Ishikawa (cell line): ENCODE measurements around the gene JMY.

Experiments
- CREB1 ChIP-seq: IDR thresholded peaks from 2 replicates; pipeline ENCODE4 v1.6.1; 2012; ENCODE audit warnings: low read depth
- EGR1 ChIP-seq: IDR thresholded peaks from 2 replicates; pipeline ENCODE4 v1.6.1; 2012
- NFIC ChIP-seq: IDR thresholded peaks from 2 replicates; pipeline ENCODE4 v1.6.1; 2012
- RAD21 ChIP-seq: IDR thresholded peaks from 2 replicates; pipeline ENCODE4 v1.6.1; 2012; ENCODE audit warnings: low read depth
- TAF1 ChIP-seq: IDR thresholded peaks from 2 replicates; pipeline ENCODE4 v1.6.1; 2012; ENCODE audit warnings: low read depth, mild to moderate bottlenecking
- TEAD4 ChIP-seq: IDR thresholded peaks from 2 replicates; pipeline ENCODE4 v1.6.1; 2012
- YY1 ChIP-seq: IDR thresholded peaks from 2 replicates; pipeline ENCODE4 v1.6.1; 2012; ENCODE audit warnings: low read depth
- ZBTB7A ChIP-seq: IDR thresholded peaks from 2 replicates; pipeline ENCODE4 v1.6.1; 2012; ENCODE audit warnings: low read depth
- TF ChIP-seq, protein P1 (sequence below): IDR thresholded peaks from 2 replicates; pipeline ENCODE4 v1.6.1; 2012; ENCODE audit warnings: low read depth, mild to moderate bottlenecking
- TF ChIP-seq, protein P2 (sequence below): IDR thresholded peaks from 2 replicates; pipeline ENCODE4 v1.6.1; 2012
- TF ChIP-seq, protein P3 (sequence below): IDR thresholded peaks from 2 replicates; pipeline ENCODE4 v1.6.1; 2012

- TF ChIP-seq RAD21 (no peak), EGR1 (no peak), TEAD4 (no peak), TAF1 (no peak), CREB1 (no peak), ZBTB7A (no peak), YY1 (no peak), NFIC (no peak)
- TF ChIP-seq, protein P1, sequence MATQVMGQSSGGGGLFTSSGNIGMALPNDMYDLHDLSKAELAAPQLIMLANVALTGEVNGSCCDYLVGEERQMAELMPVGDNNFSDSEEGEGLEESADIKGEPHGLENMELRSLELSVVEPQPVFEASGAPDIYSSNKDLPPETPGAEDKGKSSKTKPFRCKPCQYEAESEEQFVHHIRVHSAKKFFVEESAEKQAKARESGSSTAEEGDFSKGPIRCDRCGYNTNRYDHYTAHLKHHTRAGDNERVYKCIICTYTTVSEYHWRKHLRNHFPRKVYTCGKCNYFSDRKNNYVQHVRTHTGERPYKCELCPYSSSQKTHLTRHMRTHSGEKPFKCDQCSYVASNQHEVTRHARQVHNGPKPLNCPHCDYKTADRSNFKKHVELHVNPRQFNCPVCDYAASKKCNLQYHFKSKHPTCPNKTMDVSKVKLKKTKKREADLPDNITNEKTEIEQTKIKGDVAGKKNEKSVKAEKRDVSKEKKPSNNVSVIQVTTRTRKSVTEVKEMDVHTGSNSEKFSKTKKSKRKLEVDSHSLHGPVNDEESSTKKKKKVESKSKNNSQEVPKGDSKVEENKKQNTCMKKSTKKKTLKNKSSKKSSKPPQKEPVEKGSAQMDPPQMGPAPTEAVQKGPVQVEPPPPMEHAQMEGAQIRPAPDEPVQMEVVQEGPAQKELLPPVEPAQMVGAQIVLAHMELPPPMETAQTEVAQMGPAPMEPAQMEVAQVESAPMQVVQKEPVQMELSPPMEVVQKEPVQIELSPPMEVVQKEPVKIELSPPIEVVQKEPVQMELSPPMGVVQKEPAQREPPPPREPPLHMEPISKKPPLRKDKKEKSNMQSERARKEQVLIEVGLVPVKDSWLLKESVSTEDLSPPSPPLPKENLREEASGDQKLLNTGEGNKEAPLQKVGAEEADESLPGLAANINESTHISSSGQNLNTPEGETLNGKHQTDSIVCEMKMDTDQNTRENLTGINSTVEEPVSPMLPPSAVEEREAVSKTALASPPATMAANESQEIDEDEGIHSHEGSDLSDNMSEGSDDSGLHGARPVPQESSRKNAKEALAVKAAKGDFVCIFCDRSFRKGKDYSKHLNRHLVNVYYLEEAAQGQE: no peak
- TF ChIP-seq, protein P2, sequence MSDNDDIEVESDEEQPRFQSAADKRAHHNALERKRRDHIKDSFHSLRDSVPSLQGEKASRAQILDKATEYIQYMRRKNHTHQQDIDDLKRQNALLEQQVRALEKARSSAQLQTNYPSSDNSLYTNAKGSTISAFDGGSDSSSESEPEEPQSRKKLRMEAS: no peak
- TF ChIP-seq, protein P3, sequence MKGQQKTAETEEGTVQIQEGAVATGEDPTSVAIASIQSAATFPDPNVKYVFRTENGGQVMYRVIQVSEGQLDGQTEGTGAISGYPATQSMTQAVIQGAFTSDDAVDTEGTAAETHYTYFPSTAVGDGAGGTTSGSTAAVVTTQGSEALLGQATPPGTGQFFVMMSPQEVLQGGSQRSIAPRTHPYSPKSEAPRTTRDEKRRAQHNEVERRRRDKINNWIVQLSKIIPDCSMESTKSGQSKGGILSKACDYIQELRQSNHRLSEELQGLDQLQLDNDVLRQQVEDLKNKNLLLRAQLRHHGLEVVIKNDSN: no peak
Observed at GRCh38 chr5:79240561-79240960, 4.6 kb downstream of the JMY start.
